ENCODE measurements around the gene VILL. TPM values are rescaled to one million over a fixed set of nuclear protein-coding genes. Genes with fewer than 3 reads are reported as not detected.
"Not testable (repeated sequence)": the region's sequence is repeated elsewhere in the genome, so short reads cannot be mapped to it uniquely, and the experiment has no call there.

Gene VILL
- total RNA-seq, 1 donor from 2014 or later: 6.1 TPM

GRCh38 chr3:38046027-38046426 lies 55.4 kb downstream of the VILL start:
- DNase-seq (ENCODE audit: low read depth): no peak
- TF ChIP-seq, protein P1, sequence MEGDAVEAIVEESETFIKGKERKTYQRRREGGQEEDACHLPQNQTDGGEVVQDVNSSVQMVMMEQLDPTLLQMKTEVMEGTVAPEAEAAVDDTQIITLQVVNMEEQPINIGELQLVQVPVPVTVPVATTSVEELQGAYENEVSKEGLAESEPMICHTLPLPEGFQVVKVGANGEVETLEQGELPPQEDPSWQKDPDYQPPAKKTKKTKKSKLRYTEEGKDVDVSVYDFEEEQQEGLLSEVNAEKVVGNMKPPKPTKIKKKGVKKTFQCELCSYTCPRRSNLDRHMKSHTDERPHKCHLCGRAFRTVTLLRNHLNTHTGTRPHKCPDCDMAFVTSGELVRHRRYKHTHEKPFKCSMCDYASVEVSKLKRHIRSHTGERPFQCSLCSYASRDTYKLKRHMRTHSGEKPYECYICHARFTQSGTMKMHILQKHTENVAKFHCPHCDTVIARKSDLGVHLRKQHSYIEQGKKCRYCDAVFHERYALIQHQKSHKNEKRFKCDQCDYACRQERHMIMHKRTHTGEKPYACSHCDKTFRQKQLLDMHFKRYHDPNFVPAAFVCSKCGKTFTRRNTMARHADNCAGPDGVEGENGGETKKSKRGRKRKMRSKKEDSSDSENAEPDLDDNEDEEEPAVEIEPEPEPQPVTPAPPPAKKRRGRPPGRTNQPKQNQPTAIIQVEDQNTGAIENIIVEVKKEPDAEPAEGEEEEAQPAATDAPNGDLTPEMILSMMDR (conservative IDR thresholded peaks at IDR 0.05; ENCODE audit: low read depth, low read length): no peak
- no peak overlapping the region for H3K4me3 ChIP-seq (ENCODE audit: low read depth, low read length)

DNA sequence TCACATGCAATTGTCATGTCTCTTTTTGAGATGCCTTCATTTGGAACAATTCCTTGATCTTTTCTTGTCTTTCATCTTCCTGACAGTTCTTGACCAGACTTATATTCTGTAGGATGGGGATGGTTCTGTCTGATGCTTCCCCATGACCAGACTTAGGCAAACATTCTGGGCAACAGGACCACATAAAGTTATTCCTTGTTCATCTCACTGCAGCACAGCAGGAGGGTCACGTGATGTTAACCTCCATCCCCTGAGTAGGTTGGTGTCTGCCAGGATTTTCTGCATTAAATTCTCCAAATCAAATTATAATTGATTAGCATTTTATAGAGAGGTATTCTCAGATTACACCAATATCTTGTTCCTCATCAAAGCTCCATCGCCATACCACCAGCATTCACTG lies 56.2 kb downstream of the VILL start:
- no peak overlapping the region for H3K4me3 ChIP-seq (ENCODE audit: low read depth, low read length)
- no peak for DNase-seq (ENCODE audit: low read depth)
- TF ChIP-seq, protein P1 (conservative IDR thresholded peaks at IDR 0.05; ENCODE audit: low read depth, low read length): no peak

DNA sequence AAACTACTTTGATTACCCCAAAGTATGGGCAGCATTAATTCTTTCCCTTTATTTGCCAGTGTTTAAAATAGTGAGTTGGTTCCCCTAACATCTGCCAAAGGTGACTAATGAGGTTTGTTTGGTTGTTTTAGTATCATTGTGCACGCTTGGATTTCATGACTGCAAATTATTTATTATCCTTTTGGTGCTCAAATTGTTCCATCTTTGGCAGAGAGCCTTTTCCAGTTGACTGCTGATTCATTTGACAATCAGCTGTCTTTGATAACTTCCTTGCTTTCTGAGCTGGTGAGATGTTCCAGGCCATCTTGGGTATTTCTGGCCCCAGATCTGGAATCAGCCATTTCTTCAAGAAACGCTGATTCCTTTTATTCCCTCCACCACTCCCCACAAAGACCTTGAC lies 57.3 kb downstream of the VILL start:
- DNase-seq (ENCODE audit: low read depth): no peak
- TF ChIP-seq, protein P1 (conservative IDR thresholded peaks at IDR 0.05; ENCODE audit: low read depth, low read length): no peak
- no peak overlapping the region for H3K4me3 ChIP-seq (ENCODE audit: low read depth, low read length)

DNA sequence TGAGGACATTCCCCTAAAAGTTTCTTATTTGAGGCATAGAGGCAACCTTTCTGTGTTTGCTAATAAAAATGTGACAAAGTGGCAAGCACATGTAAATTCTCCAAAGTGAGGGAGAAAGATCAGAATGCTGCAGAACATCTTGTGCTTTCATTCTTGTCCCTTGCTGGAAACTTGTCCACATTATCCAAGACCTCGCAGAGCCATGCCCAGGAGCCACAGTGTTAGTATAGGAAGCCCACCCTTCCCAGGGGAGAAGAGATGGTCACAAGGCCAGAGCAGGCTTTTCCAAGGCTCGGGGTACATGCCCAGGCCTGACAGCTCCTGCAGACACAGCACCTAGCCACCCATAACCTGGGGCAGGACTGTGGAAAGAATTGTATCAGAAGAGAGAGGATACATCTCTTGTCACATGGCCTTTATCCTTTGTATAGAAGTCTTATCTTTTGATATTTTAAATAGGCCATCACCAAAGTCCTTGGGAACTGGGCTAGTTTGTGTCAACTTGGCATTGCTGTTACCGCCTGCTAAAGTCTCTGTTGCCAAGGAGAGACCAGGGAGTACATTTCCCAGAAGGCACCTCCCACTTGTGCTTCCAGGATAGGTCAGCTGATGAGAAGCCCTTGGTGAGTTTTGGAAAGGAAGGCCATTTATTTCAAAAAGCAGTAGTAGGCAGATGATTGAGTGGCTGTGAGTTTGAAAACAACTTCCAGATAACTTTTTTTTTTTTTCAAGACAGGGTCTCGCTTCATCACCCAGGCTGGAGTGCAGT lies 59.0 kb downstream of the VILL start:
- no peak overlapping the region for H3K4me3 ChIP-seq (ENCODE audit: low read depth, low read length)
- DNase-seq (ENCODE audit: low read depth): no peak
- TF ChIP-seq, protein P1 (conservative IDR thresholded peaks at IDR 0.05; ENCODE audit: low read depth, low read length): no peak

- no peak for DNase-seq (ENCODE audit: low read depth)
- H3K4me3 ChIP-seq (ENCODE audit: low read depth, low read length): no peak overlapping the region
- TF ChIP-seq, protein P1 (conservative IDR thresholded peaks at IDR 0.05; ENCODE audit: low read depth, low read length): no peak
These were observed 60.5 kb downstream of the VILL start for GRCh38 chr3:38051131-38051530.

DNA sequence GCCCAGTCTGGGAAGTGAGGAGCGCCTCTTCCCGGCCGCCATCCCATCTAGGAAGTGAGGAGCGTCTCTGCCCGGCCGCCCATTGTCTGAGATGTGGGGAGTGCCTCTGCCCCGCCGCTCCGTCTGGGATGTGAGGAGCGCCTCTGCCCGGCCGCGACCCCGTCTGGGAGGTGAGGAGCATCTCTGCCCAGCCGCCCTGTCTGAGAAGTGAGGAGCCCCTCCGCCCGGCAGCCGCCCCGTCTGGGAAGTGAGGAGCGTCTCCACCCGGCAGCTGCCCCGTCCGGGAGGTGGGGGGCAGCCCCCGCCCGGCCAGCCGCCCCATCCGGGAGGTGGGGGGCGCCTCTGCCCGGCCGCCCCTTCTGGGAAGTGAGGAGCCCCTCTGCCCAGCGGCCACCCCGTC lies 62.7 kb downstream of the VILL start:
- DNase-seq (ENCODE audit: low read depth); H3K4me3 ChIP-seq (ENCODE audit: low read depth, low read length): not testable (repeated sequence)

- not testable (repeated sequence) for DNase-seq (ENCODE audit: low read depth); H3K4me3 ChIP-seq (ENCODE audit: low read depth, low read length)
These were observed 63.4 kb downstream of the VILL start for GRCh38 chr3:38053813-38054498.

DNA sequence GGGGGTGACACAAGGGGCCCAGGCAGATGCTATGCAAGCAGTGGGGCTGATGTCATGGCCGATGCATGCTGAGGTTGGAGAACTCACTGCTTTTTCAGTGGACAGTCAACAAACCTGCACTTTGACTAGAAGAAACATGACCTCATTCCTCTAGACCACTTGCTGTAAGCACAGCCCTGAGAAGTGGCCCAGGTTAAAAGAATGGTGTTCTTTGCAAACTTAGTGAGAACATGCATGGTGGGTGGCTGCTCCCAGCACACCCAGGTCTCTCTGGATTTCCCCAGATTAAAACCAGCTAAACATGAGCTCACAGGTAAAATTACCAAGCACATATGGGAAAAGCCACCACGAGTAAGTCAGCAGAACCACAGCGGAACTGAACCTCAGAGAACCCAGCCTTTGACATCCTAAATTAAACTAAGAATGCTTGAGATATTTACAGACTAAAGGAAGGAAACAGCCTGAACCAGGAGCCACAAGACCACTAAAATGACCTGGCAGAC lies 64.0 kb downstream of the VILL start:
- no peak for DNase-seq (ENCODE audit: low read depth)
- TF ChIP-seq, protein P1 (conservative IDR thresholded peaks at IDR 0.05; ENCODE audit: low read depth, low read length): no peak
- no peak overlapping the region for H3K4me3 ChIP-seq (ENCODE audit: low read depth, low read length)
